Stomach smooth muscle (tissue), 2 donors: Measurements from ENCODE around the gene SEC11C.

Experiments used
- H3K27ac ChIP-seq: one replicate; pipeline ENCODE4 v1.7.0; 2013; ENCODE audit warnings: mild to moderate bottlenecking, low read length, inconsistent platforms
- H3K27me3 ChIP-seq, 2 donors: one replicate each; pipeline ENCODE4 v1.7.0; 2013; ENCODE audit warnings: low read length in 2 of 2; ENCODE audit not compliant: insufficient read depth in 2 of 2, control insufficient read depth in 1 of 2
- H3K36me3 ChIP-seq, 2 donors: one replicate each; pipeline ENCODE4 v1.7.0; 2013; ENCODE audit warnings: low read length in 2 of 2; ENCODE audit not compliant: control insufficient read depth in 2 of 2, insufficient read depth in 2 of 2
- H3K4me1 ChIP-seq: one replicate; pipeline ENCODE4 v1.7.0; 2013; ENCODE audit warnings: low read length; ENCODE audit not compliant: control insufficient read depth, insufficient read depth
- H3K4me3 ChIP-seq, 2 donors: one replicate each; pipeline ENCODE4 v1.7.0; 2013; ENCODE audit warnings: low read length in 2 of 2
- H3K9ac ChIP-seq, 2 donors: one replicate each; pipeline ENCODE4 v1.7.0; 2013; ENCODE audit warnings: low read length in 2 of 2, mild to moderate bottlenecking in 1 of 2
- H3K9me3 ChIP-seq, 2 donors: one replicate each; pipeline ENCODE4 v1.7.0; 2013; ENCODE audit warnings: low read length in 2 of 2; ENCODE audit not compliant: control insufficient read depth in 2 of 2
- donor health status: healthy.
- donor health status: Pancreatic carcinoma.

Gene SEC11C

GRCh38 chr18:59145055-59145454, 5.4 kb downstream of the SEC11C start:
- Histone ChIP-seq H3K4me3 (no peak overlapping the region), H3K27me3 (no peaks in the 10 kb centered on the region), H3K4me1 (peaks cover 6% of the 10 kb centered on the region), H3K36me3 (no peaks in the 10 kb centered on the region), H3K9ac (no peak overlapping the region), H3K27ac (no peak overlapping the region), H3K9me3 (no peaks in the 10 kb centered on the region)

GRCh38 chr18:59148192-59148591, 8.5 kb downstream of the SEC11C start:
- H3K27ac ChIP-seq = no peak overlapping the region
- no peak overlapping the region for H3K4me3 ChIP-seq
- no peaks in the 10 kb centered on the region for H3K9me3 ChIP-seq
- H3K27me3 ChIP-seq = no peaks in the 10 kb centered on the region
- no peak overlapping the region for H3K9ac ChIP-seq
- H3K4me1 ChIP-seq = no peaks in the 10 kb centered on the region
- peaks cover 7 to 16% of the 10 kb centered on the region in 2 donors for H3K36me3 ChIP-seq

GRCh38 chr18:59149007-59149406, 9.3 kb downstream of the SEC11C start:
- no peaks in the 10 kb centered on the region for H3K4me1 ChIP-seq
- H3K27me3 ChIP-seq = no peaks in the 10 kb centered on the region
- H3K36me3 ChIP-seq = peaks cover 9 to 18% of the 10 kb centered on the region in 2 donors
- no peak overlapping the region for H3K4me3 ChIP-seq
- no peak overlapping the region for H3K9ac ChIP-seq
- no peaks in the 10 kb centered on the region for H3K9me3 ChIP-seq
- no peak overlapping the region for H3K27ac ChIP-seq

- Histone ChIP-seq H3K27me3 (no peaks in the 10 kb centered on the region), H3K9me3 (no peaks in the 10 kb centered on the region), H3K36me3 (peaks cover 11 to 18% of the 10 kb centered on the region in 2 donors), H3K4me1 (no peaks in the 10 kb centered on the region), H3K27ac (no peak overlapping the region), H3K9ac (no peak overlapping the region), H3K4me3 (no peak overlapping the region)
These were observed 9.7 kb downstream of the SEC11C start for GRCh38 chr18:59149416-59149815.

DNA sequence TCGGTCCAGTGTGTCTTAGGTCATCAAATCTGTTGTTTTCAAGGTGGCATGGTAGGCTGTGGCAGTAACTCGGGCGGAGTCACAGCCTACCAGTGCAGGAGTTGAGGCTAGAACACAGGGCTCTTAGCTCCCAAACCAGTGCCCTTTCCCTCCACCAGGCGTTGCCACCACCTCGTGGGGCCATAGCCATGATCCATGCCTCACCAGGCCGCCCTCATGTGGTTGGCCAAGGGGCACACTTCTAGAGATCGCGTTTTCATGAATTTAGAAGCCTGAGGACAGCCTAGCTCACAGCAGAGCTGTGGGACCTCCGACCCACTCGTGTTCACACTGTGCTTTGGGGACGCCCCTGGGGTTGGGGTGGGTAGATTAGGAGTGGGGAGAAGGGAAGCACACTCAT, 10.6 kb downstream of the SEC11C start:
- H3K27ac ChIP-seq = no peak overlapping the region
- no peak overlapping the region for H3K9ac ChIP-seq
- H3K4me1 ChIP-seq = no peaks in the 10 kb centered on the region
- no peaks in the 10 kb centered on the region for H3K27me3 ChIP-seq
- H3K9me3 ChIP-seq = no peaks in the 10 kb centered on the region
- H3K36me3 ChIP-seq = peaks cover 11 to 18% of the 10 kb centered on the region in 2 donors
- no peak overlapping the region for H3K4me3 ChIP-seq

DNA sequence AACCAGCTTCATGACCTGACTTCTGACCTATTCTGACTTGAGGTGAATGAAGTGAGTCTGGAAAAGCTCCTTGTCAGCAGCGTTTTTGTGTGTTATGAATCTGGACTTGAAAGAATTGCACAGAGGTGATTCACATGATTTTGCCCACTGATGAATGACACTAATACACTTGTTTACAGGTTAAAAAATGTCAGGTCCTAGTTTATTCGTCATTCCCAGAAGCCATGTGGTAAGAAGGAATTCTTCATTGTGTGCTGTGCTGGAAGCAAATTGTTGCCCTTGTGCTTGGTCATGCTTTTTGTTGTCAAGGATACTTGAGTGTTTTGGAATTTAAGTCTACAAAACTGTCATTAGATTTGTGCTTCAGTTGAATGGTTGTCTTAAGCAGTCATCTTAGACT, 15.5 kb downstream of the SEC11C start:
- H3K4me1 ChIP-seq = no peaks in the 10 kb centered on the region
- no peaks in the 10 kb centered on the region for H3K27me3 ChIP-seq
- H3K27ac ChIP-seq = no peak overlapping the region
- no peak overlapping the region for H3K9ac ChIP-seq
- H3K36me3 ChIP-seq = peaks cover 14 to 20% of the 10 kb centered on the region in 2 donors
- H3K4me3 ChIP-seq = no peak overlapping the region
- no peaks in the 10 kb centered on the region for H3K9me3 ChIP-seq

GRCh38 chr18:59156316-59156715, 16.6 kb downstream of the SEC11C start:
- H3K36me3 ChIP-seq = peaks cover 10 to 12% of the 10 kb centered on the region in 2 donors
- H3K9ac ChIP-seq = no peak overlapping the region
- H3K4me3 ChIP-seq = no peak overlapping the region
- no peaks in the 10 kb centered on the region for H3K9me3 ChIP-seq
- H3K4me1 ChIP-seq = no peaks in the 10 kb centered on the region
- no peak overlapping the region for H3K27ac ChIP-seq
- no peaks in the 10 kb centered on the region for H3K27me3 ChIP-seq

- Histone ChIP-seq H3K9ac (no peak overlapping the region), H3K4me3 (no peak overlapping the region), H3K36me3 (peaks cover 2 to 4% of the 10 kb centered on the region in 2 donors), H3K4me1 (no peaks in the 10 kb centered on the region), H3K27ac (no peak overlapping the region), H3K9me3 (no peaks in the 10 kb centered on the region), H3K27me3 (no peaks in the 10 kb centered on the region)
These were observed 19.6 kb downstream of the SEC11C start for GRCh38 chr18:59159265-59159664.

GRCh38 chr18:59159986-59160385, 20.3 kb downstream of the SEC11C start:
- Histone ChIP-seq H3K9me3 (no peaks in the 10 kb centered on the region), H3K4me1 (no peaks in the 10 kb centered on the region), H3K36me3 (peaks cover 2 to 4% of the 10 kb centered on the region in 2 donors), H3K4me3 (no peak overlapping the region), H3K9ac (no peak overlapping the region), H3K27me3 (no peaks in the 10 kb centered on the region), H3K27ac (no peak overlapping the region)

- Histone ChIP-seq H3K9me3 (peaks cover 3 to 8% of the 10 kb centered on the region in 2 donors), H3K27me3 (no peaks in the 10 kb centered on the region), H3K4me1 (no peaks in the 10 kb centered on the region), H3K4me3 (no peak overlapping the region), H3K36me3 (no peaks in the 10 kb centered on the region), H3K27ac (no peak overlapping the region), H3K9ac (no peak overlapping the region)
These were observed 33.1 kb downstream of the SEC11C start for GRCh38 chr18:59172664-59173249.

- H3K27ac ChIP-seq = no peak overlapping the region
- no peaks in the 10 kb centered on the region for H3K36me3 ChIP-seq
- no peak overlapping the region for H3K9ac ChIP-seq
- no peaks in the 10 kb centered on the region for H3K27me3 ChIP-seq
- H3K9me3 ChIP-seq = peaks cover 3 to 5% of the 10 kb centered on the region in 2 donors
- H3K4me1 ChIP-seq = no peaks in the 10 kb centered on the region
- no peak overlapping the region for H3K4me3 ChIP-seq
These were observed 37.8 kb downstream of the SEC11C start for GRCh38 chr18:59177485-59177884.
